MG63 (cell line): Measurements from ENCODE around the gene GPC6. TPM values are rescaled to one million over a fixed set of nuclear protein-coding genes. Genes with fewer than 3 reads are reported as not detected.
A peak's percentile ranks its signal among the peaks of the same experiment; 100 is the strongest.

Source experiments
- DNase-seq: peaks from one replicate; pipeline ENCODE4 v3.0.0-alpha.2; 2020
- H3K27me3 ChIP-seq: fragments of 250-450 bp; sonication (Bioruptor Pico); 2 replicates; pipeline ENCODE4 v1.5.1; 2020; ENCODE audit warnings: mild to moderate bottlenecking, moderate library complexity
- H3K36me3 ChIP-seq: fragments of 250-450 bp; sonication (Bioruptor Pico); 2 replicates; pipeline ENCODE4 v1.5.1; 2020; ENCODE audit warnings: mild to moderate bottlenecking, moderate library complexity
- H3K4me3 ChIP-seq: fragments of 250-450 bp; sonication (Bioruptor Pico); 2 replicates; pipeline ENCODE4 v1.5.1; 2020; ENCODE audit warnings: mild to moderate bottlenecking, moderate library complexity
- H3K9me3 ChIP-seq: fragments of 250-450 bp; sonication (Bioruptor Pico); 2 replicates; pipeline ENCODE4 v1.5.1; 2020; ENCODE audit warnings: mild to moderate bottlenecking, moderate library complexity
- total RNA-seq: library from RNA; depleted of rRNA; stranded (reverse); fragments of >200 nt; shearing (Covaris generic); gene quantifications from 2 replicates; pipeline ENCODE4 v1.2.3, GENCODE V29; 2014; ENCODE audit warnings: low replicate concordance

GPC6 gene
- total RNA-seq, 1 experiment from 2014 or later = 4.1 TPM

GRCh38 chr13:94087100-94087499, 860.5 kb downstream of the GPC6 start:
- DNase-seq = no peak
- H3K27me3 ChIP-seq = no peaks in the 10 kb centered on the region
- H3K4me3 ChIP-seq = no peak overlapping the region
- H3K36me3 ChIP-seq = no peaks in the 10 kb centered on the region
- no peaks in the 10 kb centered on the region for H3K9me3 ChIP-seq

GRCh38 chr13:94088742-94089141, 862.1 kb downstream of the GPC6 start:
- H3K4me3 ChIP-seq = no peak overlapping the region
- H3K9me3 ChIP-seq = peaks cover 5% of the 10 kb centered on the region
- H3K36me3 ChIP-seq = no peaks in the 10 kb centered on the region
- H3K27me3 ChIP-seq = no peaks in the 10 kb centered on the region
- DNase-seq = no peak

- DNase-seq = no peak
- Histone ChIP-seq H3K4me3 (no peak overlapping the region), H3K27me3 (no peaks in the 10 kb centered on the region), H3K9me3 (peaks cover 5% of the 10 kb centered on the region), H3K36me3 (no peaks in the 10 kb centered on the region)
Measured at GRCh38 chr13:94090773-94091480, 864.3 kb downstream of the GPC6 start.

GRCh38 chr13:94093652-94094315, 867.2 kb downstream of the GPC6 start:
- Histone ChIP-seq H3K36me3 (no peaks in the 10 kb centered on the region), H3K4me3 (no peak overlapping the region), H3K27me3 (no peaks in the 10 kb centered on the region), H3K9me3 (peaks cover 5% of the 10 kb centered on the region)
- no peak for DNase-seq

- DNase-seq = no peak
- Histone ChIP-seq H3K36me3 (no peaks in the 10 kb centered on the region; the same call in 1 of the 2 replicates), H3K4me3 (no peak overlapping the region), H3K9me3 (peaks cover 2% of the 10 kb centered on the region; the same call in 1 of the 2 replicates), H3K27me3 (no peaks in the 10 kb centered on the region)
Measured at GRCh38 chr13:94109715-94110374, 883.2 kb downstream of the GPC6 start.

GRCh38 chr13:94112227-94112626, 885.6 kb downstream of the GPC6 start:
- Histone ChIP-seq H3K9me3 (peaks cover 2% of the 10 kb centered on the region; the same call in 1 of the 2 replicates), H3K27me3 (no peaks in the 10 kb centered on the region), H3K4me3 (no peak overlapping the region), H3K36me3 (no peaks in the 10 kb centered on the region; the same call in 1 of the 2 replicates)
- peak; percentile 85 for DNase-seq

- Histone ChIP-seq H3K27me3 (no peaks in the 10 kb centered on the region), H3K36me3 (no peaks in the 10 kb centered on the region; the same call in 1 of the 2 replicates), H3K4me3 (no peak overlapping the region), H3K9me3 (peaks cover 2% of the 10 kb centered on the region; the same call in 1 of the 2 replicates)
- no peak for DNase-seq
Measured at GRCh38 chr13:94112731-94113130, 886.1 kb downstream of the GPC6 start.

- Histone ChIP-seq H3K9me3 (no peaks in the 10 kb centered on the region; the same call in 1 of the 2 replicates), H3K36me3 (no peaks in the 10 kb centered on the region; the same call in 1 of the 2 replicates), H3K27me3 (no peaks in the 10 kb centered on the region), H3K4me3 (no peak overlapping the region)
- no peak for DNase-seq
Measured at GRCh38 chr13:94113245-94113644, 886.6 kb downstream of the GPC6 start.

GRCh38 chr13:94114166-94114565, 887.6 kb downstream of the GPC6 start:
- no peak for DNase-seq
- Histone ChIP-seq H3K4me3 (no peak overlapping the region), H3K27me3 (no peaks in the 10 kb centered on the region), H3K36me3 (no peaks in the 10 kb centered on the region; the same call in 1 of the 2 replicates), H3K9me3 (no peaks in the 10 kb centered on the region; the same call in 1 of the 2 replicates)

- DNase-seq = no peak
- no peaks in the 10 kb centered on the region; the same call in 1 of the 2 replicates for H3K36me3 ChIP-seq
- no peaks in the 10 kb centered on the region for H3K27me3 ChIP-seq
- no peak overlapping the region for H3K4me3 ChIP-seq
- H3K9me3 ChIP-seq = no peaks in the 10 kb centered on the region; the same call in 1 of the 2 replicates
Measured at GRCh38 chr13:94115054-94115453, 888.4 kb downstream of the GPC6 start.

- H3K27me3 ChIP-seq = no peaks in the 10 kb centered on the region
- no peaks in the 10 kb centered on the region for H3K9me3 ChIP-seq
- H3K4me3 ChIP-seq = no peak overlapping the region
- no peak for DNase-seq
- H3K36me3 ChIP-seq = no peaks in the 10 kb centered on the region
Measured at GRCh38 chr13:94119360-94119936, 892.8 kb downstream of the GPC6 start.

- no peak for DNase-seq
- Histone ChIP-seq H3K36me3 (no peaks in the 10 kb centered on the region), H3K9me3 (no peaks in the 10 kb centered on the region), H3K4me3 (no peak overlapping the region), H3K27me3 (no peaks in the 10 kb centered on the region)
Measured at GRCh38 chr13:94120878-94121277, 894.3 kb downstream of the GPC6 start.

- no peak for DNase-seq
- no peaks in the 10 kb centered on the region for H3K36me3 ChIP-seq
- H3K4me3 ChIP-seq = no peak overlapping the region
Measured at GRCh38 chr13:94121686-94122085, 895.1 kb downstream of the GPC6 start.

GRCh38 chr13:94122300-94122915, 895.8 kb downstream of the GPC6 start:
- no peak overlapping the region for H3K4me3 ChIP-seq
- DNase-seq = no peak
- H3K36me3 ChIP-seq = no peaks in the 10 kb centered on the region
- no peaks in the 10 kb centered on the region for H3K27me3 ChIP-seq
- H3K9me3 ChIP-seq = no peaks in the 10 kb centered on the region

More at GRCh38 chr13:94121686-94122085, 895.1 kb downstream of the GPC6 start:
- H3K27me3 ChIP-seq = no peaks in the 10 kb centered on the region
- H3K9me3 ChIP-seq = no peaks in the 10 kb centered on the region

- no peaks in the 10 kb centered on the region for H3K27me3 ChIP-seq
- H3K9me3 ChIP-seq = no peaks in the 10 kb centered on the region
- DNase-seq = no peak
- H3K4me3 ChIP-seq = no peak overlapping the region
- H3K36me3 ChIP-seq = no peaks in the 10 kb centered on the region
Measured at GRCh38 chr13:94123557-94123956, 897.0 kb downstream of the GPC6 start.

GRCh38 chr13:94128430-94128829, 901.8 kb downstream of the GPC6 start:
- no peak for DNase-seq
- no peaks in the 10 kb centered on the region for H3K36me3 ChIP-seq

More at GRCh38 chr13:94128430-94128829, 901.8 kb downstream of the GPC6 start:
- Histone ChIP-seq H3K4me3 (no peak overlapping the region), H3K9me3 (no peaks in the 10 kb centered on the region), H3K27me3 (no peaks in the 10 kb centered on the region)
